NB4 (cell line): ENCODE measurements around the gene DYSF.

ENCODE experiments used
- DNase-seq: peaks from one replicate; pipeline ENCODE4 v3.0.0; 2010; ENCODE audit warnings: low read depth
- H3K4me3 ChIP-seq: one replicate; pipeline ENCODE4 v1.5.1; 2011; ENCODE audit warnings: mild to moderate bottlenecking, low read depth, low read length, moderate library complexity
- CTCF ChIP-seq: IDR thresholded peaks from one replicate; pipeline ENCODE4 v1.5.1; 2012; ENCODE audit warnings: low read depth, low read length
- MAX ChIP-seq: IDR thresholded peaks from 2 replicates; pipeline ENCODE4 v1.6.1; 2011; ENCODE audit warnings: low read depth, low read length
- MYC ChIP-seq: IDR thresholded peaks from 2 replicates; pipeline ENCODE4 v1.6.1; 2011; ENCODE audit warnings: low read depth, low read length
- POLR2A ChIP-seq: IDR thresholded peaks from 2 replicates; pipeline ENCODE4 v1.6.1; 2011; ENCODE audit warnings: mild to moderate bottlenecking; ENCODE audit not compliant: insufficient read length; ENCODE audit errors: extremely low read depth

DYSF gene

GRCh38 chr2:71630454-71631328, 177.3 kb downstream of the DYSF start:
- H3K4me3 ChIP-seq: no peak overlapping the region
- TF ChIP-seq MAX: no peak
- no peak for DNase-seq

- TF ChIP-seq MYC (no peak), POLR2A (no peak), CTCF (no peak), MAX (no peak)
- H3K4me3 ChIP-seq: no peak overlapping the region
- DNase-seq: no peak
These were observed 178.1 kb downstream of the DYSF start for GRCh38 chr2:71631411-71631931.

- TF ChIP-seq CTCF (no peak), MAX (no peak), MYC (no peak), POLR2A (no peak)
- DNase-seq: no peak
- H3K4me3 ChIP-seq: no peak overlapping the region
These were observed 179.7 kb downstream of the DYSF start for GRCh38 chr2:71633086-71633485.

GRCh38 chr2:71634567-71634966, 181.2 kb downstream of the DYSF start:
- DNase-seq: no peak
- TF ChIP-seq MAX (no peak), MYC (no peak), CTCF (no peak), POLR2A (no peak)
- H3K4me3 ChIP-seq: no peak overlapping the region

GRCh38 chr2:71635798-71636197, 182.4 kb downstream of the DYSF start:
- no peak overlapping the region for H3K4me3 ChIP-seq
- TF ChIP-seq POLR2A (no peak), CTCF (no peak), MAX (no peak), MYC (no peak)
- DNase-seq: no peak

- no peak for DNase-seq
- no peak for TF ChIP-seq CTCF
- no peak for TF ChIP-seq MAX
- TF ChIP-seq MYC: no peak
- TF ChIP-seq POLR2A: no peak
- H3K4me3 ChIP-seq: no peak overlapping the region
These were observed 183.8 kb downstream of the DYSF start for GRCh38 chr2:71637168-71637567.
